ENCODE data around the gene CERS5. TPM values are rescaled to one million over a fixed set of nuclear protein-coding genes. Genes with fewer than 3 reads are reported as not detected.

The CERS5 gene
- total RNA-seq, 4 donors from 2014 or later = 29.4 to 45.1 (median 38.9) TPM

DNA sequence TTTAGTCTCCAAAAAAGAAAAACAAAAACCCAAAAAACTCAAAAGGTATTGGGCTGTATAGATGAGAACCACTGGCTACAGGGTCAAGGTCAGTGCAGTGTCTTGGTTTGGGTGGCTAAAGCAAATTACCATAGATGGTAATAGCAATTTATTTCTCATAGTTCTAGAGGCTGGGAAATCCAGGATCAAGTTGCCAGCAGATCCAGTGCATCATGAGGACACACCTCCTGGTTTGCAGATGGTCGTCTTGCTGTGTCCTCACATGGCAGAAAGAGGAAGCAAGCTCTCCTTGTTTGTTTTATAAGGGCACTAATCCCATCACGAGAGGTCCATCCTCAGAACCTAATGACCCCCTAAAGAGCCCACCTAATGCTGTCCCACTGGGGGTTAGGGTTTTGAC, 44.0 kb downstream of the CERS5 start:
- Histone ChIP-seq H3K4me1 (no peaks in the 10 kb centered on the region), H3K27ac (no peak overlapping the region), H3K9me3 (no peaks in the 10 kb centered on the region), H3K4me3 (no peak overlapping the region), H3K36me3 (peaks cover 67% of the 10 kb centered on the region), H3K27me3 (no peaks in the 10 kb centered on the region)
- TF ChIP-seq POLR2AphosphoS5 (IDR thresholded peaks at IDR 0.05) = no peak
- no peak for TF ChIP-seq POLR2A (IDR thresholded peaks at IDR 0.05)
- TF ChIP-seq EP300 (IDR thresholded peaks at IDR 0.05) = no peak
- TF ChIP-seq, protein P1, sequence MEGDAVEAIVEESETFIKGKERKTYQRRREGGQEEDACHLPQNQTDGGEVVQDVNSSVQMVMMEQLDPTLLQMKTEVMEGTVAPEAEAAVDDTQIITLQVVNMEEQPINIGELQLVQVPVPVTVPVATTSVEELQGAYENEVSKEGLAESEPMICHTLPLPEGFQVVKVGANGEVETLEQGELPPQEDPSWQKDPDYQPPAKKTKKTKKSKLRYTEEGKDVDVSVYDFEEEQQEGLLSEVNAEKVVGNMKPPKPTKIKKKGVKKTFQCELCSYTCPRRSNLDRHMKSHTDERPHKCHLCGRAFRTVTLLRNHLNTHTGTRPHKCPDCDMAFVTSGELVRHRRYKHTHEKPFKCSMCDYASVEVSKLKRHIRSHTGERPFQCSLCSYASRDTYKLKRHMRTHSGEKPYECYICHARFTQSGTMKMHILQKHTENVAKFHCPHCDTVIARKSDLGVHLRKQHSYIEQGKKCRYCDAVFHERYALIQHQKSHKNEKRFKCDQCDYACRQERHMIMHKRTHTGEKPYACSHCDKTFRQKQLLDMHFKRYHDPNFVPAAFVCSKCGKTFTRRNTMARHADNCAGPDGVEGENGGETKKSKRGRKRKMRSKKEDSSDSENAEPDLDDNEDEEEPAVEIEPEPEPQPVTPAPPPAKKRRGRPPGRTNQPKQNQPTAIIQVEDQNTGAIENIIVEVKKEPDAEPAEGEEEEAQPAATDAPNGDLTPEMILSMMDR (IDR thresholded peaks at IDR 0.05) = no peak
- 87% methylated on average over 2 of the region's 2 CpGs for WGBS
- DNase-seq (ENCODE audit: low spot score in 2 of 2) = no peak

DNA sequence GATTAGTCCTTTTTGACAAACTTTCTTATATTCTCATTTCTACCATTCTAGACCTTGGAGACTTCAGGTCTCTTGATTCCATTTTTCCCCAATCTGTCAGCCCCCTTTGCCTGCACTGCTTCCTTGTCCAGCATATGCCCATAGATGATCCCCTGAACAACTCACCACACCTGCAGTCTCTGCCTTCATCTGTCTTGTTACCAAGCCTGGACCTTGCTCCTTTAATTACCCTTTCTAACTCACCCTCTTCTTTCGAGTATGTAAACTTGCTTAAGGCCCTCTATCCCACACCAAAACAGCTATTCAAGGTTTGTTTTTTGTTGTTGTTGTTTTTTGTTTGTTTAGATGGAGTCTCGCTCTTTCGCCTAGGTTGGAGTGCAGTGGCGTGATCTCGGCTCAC, 45.5 kb downstream of the CERS5 start:
- H3K4me3 ChIP-seq = no peak overlapping the region
- no peaks in the 10 kb centered on the region for H3K27me3 ChIP-seq
- TF ChIP-seq POLR2A (IDR thresholded peaks at IDR 0.05) (no peak), EP300 (IDR thresholded peaks at IDR 0.05) (no peak), POLR2AphosphoS5 (IDR thresholded peaks at IDR 0.05) (no peak)
- TF ChIP-seq, protein P1 (IDR thresholded peaks at IDR 0.05) = no peak
- H3K36me3 ChIP-seq = peaks cover 68% of the 10 kb centered on the region
- peaks cover 2% of the 10 kb centered on the region for H3K4me1 ChIP-seq
- no peak overlapping the region for H3K27ac ChIP-seq
- WGBS = 76% methylated on average over 5 of the region's 5 CpGs
- H3K9me3 ChIP-seq = no peaks in the 10 kb centered on the region
- no peak for DNase-seq (ENCODE audit: low spot score in 2 of 2)

DNA sequence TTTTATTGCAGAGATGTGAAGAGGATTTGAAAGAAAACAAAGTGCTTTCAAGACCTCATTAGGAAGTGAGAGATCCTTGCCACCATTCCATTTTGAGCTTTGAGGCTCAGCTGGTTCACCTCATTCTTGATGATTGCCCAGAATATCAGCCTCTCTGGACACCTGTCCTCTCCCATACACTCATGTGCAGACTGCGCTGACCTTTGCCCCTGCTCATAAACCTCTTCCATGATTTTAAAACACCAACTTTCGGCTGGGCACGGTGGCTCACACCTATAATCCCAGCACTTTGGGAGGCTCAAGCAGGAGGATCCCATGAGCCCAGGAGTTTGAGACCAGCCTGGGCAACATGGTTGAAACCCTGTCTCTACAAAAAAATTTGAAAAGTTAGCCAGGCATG, 46.2 kb downstream of the CERS5 start:
- 97% methylated on average over 3 of the region's 3 CpGs for WGBS
- no peak for DNase-seq (ENCODE audit: low spot score in 2 of 2)
- no peaks in the 10 kb centered on the region for H3K27me3 ChIP-seq
- H3K4me3 ChIP-seq = no peak overlapping the region
- TF ChIP-seq EP300 (IDR thresholded peaks at IDR 0.05) = no peak
- no peak for TF ChIP-seq POLR2A (IDR thresholded peaks at IDR 0.05)
- TF ChIP-seq, protein P1 (IDR thresholded peaks at IDR 0.05) = no peak
- no peak for TF ChIP-seq POLR2AphosphoS5 (IDR thresholded peaks at IDR 0.05)
- H3K4me1 ChIP-seq = peaks cover 7% of the 10 kb centered on the region
- no peak overlapping the region for H3K27ac ChIP-seq
- no peaks in the 10 kb centered on the region for H3K9me3 ChIP-seq
- peaks cover 72% of the 10 kb centered on the region for H3K36me3 ChIP-seq

DNA sequence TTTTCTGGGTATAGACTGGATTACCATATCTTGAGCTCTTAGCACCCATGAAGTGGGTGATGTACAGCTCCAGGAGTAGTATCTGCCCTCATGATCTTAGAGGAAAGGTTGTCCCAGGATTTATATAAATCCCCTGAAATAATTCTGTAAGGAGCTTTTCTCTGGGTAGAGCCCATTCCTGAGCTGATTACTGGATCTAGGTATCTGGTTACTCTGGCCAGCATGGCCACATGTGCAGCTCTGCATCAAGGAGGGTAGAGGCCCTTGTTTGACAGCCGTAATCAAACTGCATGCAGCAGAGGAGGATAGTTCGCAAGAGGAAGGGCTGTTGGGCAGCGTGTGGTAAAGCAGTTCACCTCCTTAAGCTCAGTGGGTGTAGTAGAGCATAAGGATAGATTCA, 46.6 kb downstream of the CERS5 start:
- Histone ChIP-seq H3K27me3 (no peaks in the 10 kb centered on the region), H3K4me3 (no peak overlapping the region), H3K4me1 (peaks cover 10% of the 10 kb centered on the region), H3K36me3 (peaks cover 69% of the 10 kb centered on the region), H3K27ac (no peak overlapping the region), H3K9me3 (no peaks in the 10 kb centered on the region)
- 90% methylated on average over 3 of the region's 3 CpGs for WGBS
- no peak for DNase-seq (ENCODE audit: low spot score in 2 of 2)
- TF ChIP-seq, protein P1 (IDR thresholded peaks at IDR 0.05) = no peak
- no peak for TF ChIP-seq POLR2AphosphoS5 (IDR thresholded peaks at IDR 0.05)
- TF ChIP-seq EP300 (IDR thresholded peaks at IDR 0.05) = no peak
- no peak for TF ChIP-seq POLR2A (IDR thresholded peaks at IDR 0.05)

DNA sequence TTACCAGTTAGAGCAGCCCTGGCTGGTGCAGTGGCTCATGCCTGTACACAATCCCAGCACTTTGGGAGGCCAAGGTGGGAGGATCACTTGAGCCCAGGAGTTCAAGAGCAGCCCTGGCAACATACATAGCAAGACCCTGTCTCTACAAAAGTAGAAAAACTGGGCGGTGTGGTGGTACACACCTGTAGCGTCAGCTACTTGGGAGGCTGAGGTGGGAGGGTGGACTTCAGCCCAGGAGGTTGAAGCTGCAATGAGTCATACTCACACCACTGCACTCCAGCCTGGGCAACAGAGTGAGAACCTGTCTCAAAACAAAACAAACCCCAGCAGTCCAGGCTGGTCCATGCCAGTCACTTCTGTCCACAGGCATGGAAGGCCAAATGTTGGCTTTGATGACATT, 47.8 kb downstream of the CERS5 start:
- 96% methylated on average over 2 of the region's 2 CpGs for WGBS
- H3K36me3 ChIP-seq = peaks cover 61% of the 10 kb centered on the region
- DNase-seq (ENCODE audit: low spot score in 2 of 2) = no peak
- H3K9me3 ChIP-seq = no peaks in the 10 kb centered on the region
- no peak overlapping the region for H3K4me3 ChIP-seq
- TF ChIP-seq POLR2A (IDR thresholded peaks at IDR 0.05) = no peak
- TF ChIP-seq POLR2AphosphoS5 (IDR thresholded peaks at IDR 0.05) = no peak
- TF ChIP-seq, protein P1 (IDR thresholded peaks at IDR 0.05) = no peak
- TF ChIP-seq EP300 (IDR thresholded peaks at IDR 0.05) = no peak
- H3K27ac ChIP-seq = no peak overlapping the region
- no peaks in the 10 kb centered on the region for H3K27me3 ChIP-seq
- H3K4me1 ChIP-seq = peaks cover 12% of the 10 kb centered on the region
